Fibroblast of skin of right biceps (primary cell): ENCODE results near the gene FILIP1.

Experiments
- DNase-seq: peaks from one replicate; pipeline ENCODE4 v3.0.0-alpha.2; 2013

Gene FILIP1

GRCh38 chr6:75249837-75250236, 243.8 kb downstream of the FILIP1 start:
- DNase-seq, result no peak

GRCh38 chr6:75246386-75246785, 247.2 kb downstream of the FILIP1 start:
- DNase-seq, result no peak

GRCh38 chr6:75244063-75244584, 249.5 kb downstream of the FILIP1 start:
- no peak for DNase-seq

DNA sequence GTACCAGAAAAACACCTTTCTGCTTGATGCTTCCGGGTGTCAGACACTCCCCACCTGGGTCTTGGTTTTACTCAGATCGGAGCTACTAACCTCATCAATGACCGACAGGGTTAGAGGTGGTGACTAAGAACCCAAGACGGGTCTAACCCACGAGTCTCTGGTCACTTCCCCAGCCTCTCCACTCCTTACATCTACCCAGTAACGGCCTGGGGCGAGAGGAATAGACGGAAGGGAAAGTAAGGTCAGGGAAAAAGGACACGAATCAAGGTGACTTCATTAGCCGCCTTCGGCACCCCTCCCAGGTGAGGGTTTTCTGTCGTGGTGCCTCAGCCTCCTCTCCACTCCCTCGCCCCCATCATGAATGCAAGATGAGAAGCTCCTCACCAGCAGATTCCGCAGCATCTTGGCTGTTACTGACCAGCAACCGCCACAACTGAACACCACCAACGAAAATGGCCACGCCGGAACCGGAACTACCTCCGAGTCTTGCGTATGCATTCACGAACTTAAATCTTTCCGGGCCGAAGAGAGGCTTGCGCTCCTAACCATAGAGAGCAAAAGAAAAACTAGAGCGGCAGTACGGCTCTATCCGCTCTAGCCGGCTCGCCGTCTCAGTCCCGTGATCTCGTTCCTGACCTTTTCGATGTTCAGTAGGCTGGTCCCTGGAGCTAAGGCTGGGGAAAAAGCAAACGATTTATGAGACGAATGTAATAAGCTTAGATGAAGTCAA, 250.1 kb downstream of the FILIP1 start, which contains the start of gene COX7A2:
COX7A2 (minus strand) TSS at position 469 of the 730 bp plus-strand sequence; CDS start at position 402, 67 bp downstream.
- DNase-seq, result peak; percentile 98
